ENCODE results near the gene KRTAP9-7. TPM values are rescaled to one million over a fixed set of nuclear protein-coding genes. Genes with fewer than 3 reads are reported as not detected.
"Not testable (repeated sequence)": the region's sequence is repeated elsewhere in the genome, so short reads cannot be mapped to it uniquely, and the experiment has no call there.

KRTAP9-7 gene, protein sequence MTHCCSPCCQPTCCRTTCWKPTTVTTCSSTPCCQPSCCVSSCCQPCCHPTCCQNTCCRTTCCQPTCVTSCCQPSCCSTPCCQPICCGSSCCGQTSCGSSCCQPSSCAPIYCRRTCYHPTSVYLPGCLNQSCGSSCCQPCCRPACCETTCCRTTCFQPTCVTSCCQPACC
- polyA plus RNA-seq = not detected

DNA sequence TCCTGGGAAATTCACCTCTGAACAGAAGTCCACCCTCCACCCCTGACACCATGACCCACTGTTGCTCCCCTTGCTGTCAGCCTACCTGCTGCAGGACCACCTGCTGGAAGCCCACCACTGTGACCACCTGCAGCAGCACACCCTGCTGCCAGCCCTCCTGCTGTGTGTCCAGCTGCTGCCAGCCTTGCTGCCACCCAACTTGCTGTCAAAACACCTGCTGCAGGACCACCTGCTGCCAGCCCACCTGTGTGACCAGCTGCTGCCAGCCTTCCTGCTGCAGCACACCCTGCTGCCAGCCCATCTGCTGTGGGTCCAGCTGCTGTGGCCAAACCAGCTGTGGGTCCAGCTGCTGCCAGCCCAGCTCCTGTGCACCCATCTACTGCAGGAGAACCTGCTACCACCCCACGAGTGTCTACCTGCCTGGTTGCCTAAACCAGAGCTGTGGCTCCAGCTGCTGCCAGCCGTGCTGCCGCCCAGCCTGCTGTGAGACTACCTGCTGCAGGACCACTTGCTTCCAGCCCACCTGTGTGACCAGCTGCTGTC lies at the start of gene KRTAP9-7:
Gene KRTAP9-7 (plus strand): TSS at position 51 of the 543 bp plus-strand sequence. CDS start 0 bp downstream, at position 51.
- not testable (repeated sequence) for H3K27me3 ChIP-seq (ENCODE audit: control insufficient read depth in 1 of 2, insufficient read depth in 2 of 2, low read length in 2 of 2); H3K9me3 ChIP-seq (ENCODE audit: control insufficient read depth in 2 of 2, insufficient read depth in 1 of 2, low read depth in 1 of 2, low read length in 1 of 2); H3K27ac ChIP-seq (ENCODE audit: low read depth in 2 of 2, low read length in 1 of 2); H3K4me1 ChIP-seq (ENCODE audit: control insufficient read depth in 2 of 2, insufficient read depth in 2 of 2, low read length in 1 of 2); H3K4me3 ChIP-seq (ENCODE audit: low read depth in 1 of 2, low read length in 2 of 2); H3K36me3 ChIP-seq (ENCODE audit: control insufficient read depth in 2 of 2, insufficient read depth in 2 of 2, low read length in 1 of 2)
- WGBS, 2 donors = 76 to 89% methylated on average over 3 of the region's 3 CpGs

DNA sequence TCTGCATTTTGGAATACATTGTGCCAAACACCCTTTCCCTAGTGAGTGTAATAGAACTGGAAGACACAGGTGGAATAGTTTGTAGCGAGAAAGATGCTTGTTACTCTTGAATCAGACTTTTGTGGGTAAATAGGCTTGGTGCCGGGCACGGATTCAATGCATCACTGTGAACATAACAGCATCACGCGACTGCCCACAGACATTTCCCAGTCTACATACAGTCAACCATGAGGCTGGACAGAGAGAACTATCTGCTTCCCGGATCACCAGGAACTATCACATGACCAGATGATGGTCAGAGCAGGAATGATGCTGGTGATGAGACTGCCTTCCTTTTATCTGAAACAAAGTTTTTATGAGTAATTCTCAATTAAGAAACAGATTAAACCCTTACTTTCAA lies 49.4 kb upstream of the KRTAP9-7 start:
- Histone ChIP-seq H3K9me3 (ENCODE audit: control insufficient read depth in 2 of 2, insufficient read depth in 1 of 2, low read depth in 1 of 2, low read length in 1 of 2) (no peaks in the 10 kb centered on the region), H3K4me3 (ENCODE audit: low read depth in 1 of 2, low read length in 2 of 2) (no peak overlapping the region), H3K27ac (ENCODE audit: low read depth in 2 of 2, low read length in 1 of 2) (no peak overlapping the region), H3K36me3 (ENCODE audit: control insufficient read depth in 2 of 2, insufficient read depth in 2 of 2, low read length in 1 of 2) (no peaks in the 10 kb centered on the region), H3K4me1 (ENCODE audit: control insufficient read depth in 2 of 2, insufficient read depth in 2 of 2, low read length in 1 of 2) (no peaks in the 10 kb centered on the region), H3K27me3 (ENCODE audit: control insufficient read depth in 1 of 2, insufficient read depth in 2 of 2, low read length in 2 of 2) (no peaks in the 10 kb centered on the region)
- WGBS, 2 donors = 87 to 94% methylated on average over 6 of the region's 6 CpGs

DNA sequence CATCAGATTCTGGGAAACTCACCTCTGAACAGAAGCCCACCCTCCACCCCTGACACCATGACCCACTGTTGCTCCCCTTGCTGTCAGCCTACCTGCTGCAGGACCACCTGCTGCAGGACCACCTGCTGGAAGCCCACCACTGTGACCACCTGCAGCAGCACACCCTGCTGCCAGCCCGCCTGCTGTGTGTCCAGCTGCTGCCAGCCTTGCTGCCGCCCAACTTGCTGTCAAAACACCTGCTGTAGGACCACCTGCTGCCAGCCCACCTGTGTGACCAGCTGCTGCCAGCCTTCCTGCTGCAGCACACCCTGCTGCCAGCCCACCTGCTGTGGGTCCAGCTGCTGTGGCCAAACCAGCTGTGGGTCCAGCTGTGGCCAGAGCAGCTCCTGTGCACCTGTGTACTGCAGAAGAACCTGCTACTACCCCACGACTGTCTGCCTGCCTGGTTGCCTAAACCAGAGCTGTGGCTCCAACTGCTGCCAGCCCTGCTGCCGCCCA lies 48.9 kb upstream of the KRTAP9-7 start, which contains the start of gene KRTAP9-2:
Gene KRTAP9-2 (plus strand): TSS at position 51 of the 498 bp plus-strand sequence. CDS start 7 bp downstream, at position 58.
- 73 to 79% methylated on average over 2 to 3 of the region's 4 CpGs for WGBS, 2 donors
- not testable (repeated sequence) for H3K4me1 ChIP-seq (ENCODE audit: control insufficient read depth in 2 of 2, insufficient read depth in 2 of 2, low read length in 1 of 2); H3K36me3 ChIP-seq (ENCODE audit: control insufficient read depth in 2 of 2, insufficient read depth in 2 of 2, low read length in 1 of 2); H3K27ac ChIP-seq (ENCODE audit: low read depth in 2 of 2, low read length in 1 of 2); H3K27me3 ChIP-seq (ENCODE audit: control insufficient read depth in 1 of 2, insufficient read depth in 2 of 2, low read length in 2 of 2); H3K4me3 ChIP-seq (ENCODE audit: low read depth in 1 of 2, low read length in 2 of 2); H3K9me3 ChIP-seq (ENCODE audit: control insufficient read depth in 2 of 2, insufficient read depth in 1 of 2, low read depth in 1 of 2, low read length in 1 of 2)

DNA sequence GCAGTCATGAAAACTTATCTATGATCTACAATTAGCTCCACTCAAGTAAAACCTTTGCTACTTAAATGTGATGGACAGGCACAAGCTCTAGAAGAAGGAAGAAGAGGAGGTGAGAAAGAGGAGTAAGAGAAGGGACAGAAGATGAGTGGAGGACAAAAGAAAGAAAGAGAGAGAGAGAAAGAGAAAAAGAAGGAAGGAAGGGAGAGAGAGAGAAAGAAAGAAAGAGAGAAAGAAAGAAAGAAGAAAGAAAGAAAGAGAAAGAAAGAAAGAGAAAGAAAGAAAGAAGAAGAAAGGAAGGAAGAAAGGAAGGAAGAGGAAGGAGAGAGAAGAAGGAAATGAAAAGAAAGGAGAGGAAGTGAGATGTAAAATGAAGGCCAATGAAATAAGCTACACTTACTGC lies 45.4 kb upstream of the KRTAP9-7 start:
- Histone ChIP-seq H3K4me1 (ENCODE audit: control insufficient read depth in 2 of 2, insufficient read depth in 2 of 2, low read length in 1 of 2) (no peaks in the 10 kb centered on the region), H3K36me3 (ENCODE audit: control insufficient read depth in 2 of 2, insufficient read depth in 2 of 2, low read length in 1 of 2) (no peaks in the 10 kb centered on the region), H3K27me3 (ENCODE audit: control insufficient read depth in 1 of 2, insufficient read depth in 2 of 2, low read length in 2 of 2) (no peaks in the 10 kb centered on the region), H3K4me3 (ENCODE audit: low read depth in 1 of 2, low read length in 2 of 2) (no peak overlapping the region), H3K9me3 (ENCODE audit: control insufficient read depth in 2 of 2, insufficient read depth in 1 of 2, low read depth in 1 of 2, low read length in 1 of 2) (no peaks in the 10 kb centered on the region), H3K27ac (ENCODE audit: low read depth in 2 of 2, low read length in 1 of 2) (no peak overlapping the region)

DNA sequence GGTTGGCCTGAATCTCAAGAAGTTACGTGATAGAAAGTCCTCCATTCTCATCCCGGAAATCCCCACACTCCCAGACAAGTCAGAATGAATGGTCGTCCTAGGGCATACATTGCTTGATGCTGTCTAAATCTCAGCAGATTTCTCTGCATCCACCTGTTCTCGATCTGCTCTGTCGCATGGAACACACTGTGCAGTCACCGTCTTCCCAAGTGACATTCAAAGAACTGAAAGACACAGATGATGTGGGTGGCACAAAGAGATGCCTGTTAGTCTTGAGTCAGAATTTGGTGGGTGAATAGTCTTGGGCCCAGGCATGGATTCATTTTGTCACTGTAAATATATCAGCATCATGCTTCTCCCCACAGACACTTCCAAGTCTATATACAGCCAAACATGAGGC lies 43.8 kb upstream of the KRTAP9-7 start:
- Histone ChIP-seq H3K27ac (ENCODE audit: low read depth in 2 of 2, low read length in 1 of 2) (no peak overlapping the region), H3K27me3 (ENCODE audit: control insufficient read depth in 1 of 2, insufficient read depth in 2 of 2, low read length in 2 of 2) (no peaks in the 10 kb centered on the region), H3K4me3 (ENCODE audit: low read depth in 1 of 2, low read length in 2 of 2) (no peak overlapping the region), H3K4me1 (ENCODE audit: control insufficient read depth in 2 of 2, insufficient read depth in 2 of 2, low read length in 1 of 2) (no peaks in the 10 kb centered on the region), H3K36me3 (ENCODE audit: control insufficient read depth in 2 of 2, insufficient read depth in 2 of 2, low read length in 1 of 2) (no peaks in the 10 kb centered on the region), H3K9me3 (ENCODE audit: control insufficient read depth in 2 of 2, insufficient read depth in 1 of 2, low read depth in 1 of 2, low read length in 1 of 2) (no peaks in the 10 kb centered on the region)
- 88% methylated on average over 6 of the region's 6 CpGs for WGBS, 2 donors

DNA sequence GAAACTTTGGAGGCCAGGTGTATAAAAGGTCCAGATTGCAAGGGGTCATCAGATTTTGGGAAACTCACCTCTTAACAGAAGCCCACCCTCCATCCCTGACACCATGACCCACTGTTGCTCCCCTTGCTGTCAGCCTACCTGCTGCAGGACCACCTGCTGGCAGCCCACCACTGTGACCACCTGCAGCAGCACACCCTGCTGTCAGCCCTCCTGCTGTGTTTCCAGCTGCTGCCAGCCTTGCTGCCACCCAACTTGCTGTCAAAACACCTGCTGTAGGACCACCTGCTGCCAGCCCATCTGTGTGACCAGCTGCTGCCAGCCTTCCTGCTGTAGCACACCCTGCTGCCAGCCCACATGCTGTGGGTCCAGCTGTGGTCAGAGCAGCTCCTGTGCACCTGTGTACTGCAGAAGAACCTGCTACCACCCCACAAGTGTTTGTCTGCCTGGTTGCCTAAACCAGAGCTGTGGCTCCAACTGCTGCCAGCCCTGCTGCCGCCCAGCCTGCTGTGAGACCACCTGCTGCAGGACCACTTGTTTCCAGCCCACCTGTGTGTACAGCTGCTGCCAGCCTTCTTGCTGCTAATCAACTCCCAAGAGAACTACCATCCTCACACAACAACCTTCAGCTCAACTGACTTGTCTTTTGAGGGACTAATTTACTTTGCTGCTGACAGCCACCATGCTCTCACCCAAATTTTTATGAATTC lies 42.9 kb upstream of the KRTAP9-7 start, which contains the start of gene KRTAP9-3:
Gene KRTAP9-3 (plus strand): TSS at position 51 of the 707 bp plus-strand sequence. CDS start 53 bp downstream, at position 104.
- not testable (repeated sequence) for H3K27me3 ChIP-seq (ENCODE audit: control insufficient read depth in 1 of 2, insufficient read depth in 2 of 2, low read length in 2 of 2); H3K9me3 ChIP-seq (ENCODE audit: control insufficient read depth in 2 of 2, insufficient read depth in 1 of 2, low read depth in 1 of 2, low read length in 1 of 2); H3K4me3 ChIP-seq (ENCODE audit: low read depth in 1 of 2, low read length in 2 of 2); H3K4me1 ChIP-seq (ENCODE audit: control insufficient read depth in 2 of 2, insufficient read depth in 2 of 2, low read length in 1 of 2); H3K27ac ChIP-seq (ENCODE audit: low read depth in 2 of 2, low read length in 1 of 2); H3K36me3 ChIP-seq (ENCODE audit: control insufficient read depth in 2 of 2, insufficient read depth in 2 of 2, low read length in 1 of 2)
- WGBS, 2 donors = 86 to 88% methylated on average over 1 of the region's 1 CpG

DNA sequence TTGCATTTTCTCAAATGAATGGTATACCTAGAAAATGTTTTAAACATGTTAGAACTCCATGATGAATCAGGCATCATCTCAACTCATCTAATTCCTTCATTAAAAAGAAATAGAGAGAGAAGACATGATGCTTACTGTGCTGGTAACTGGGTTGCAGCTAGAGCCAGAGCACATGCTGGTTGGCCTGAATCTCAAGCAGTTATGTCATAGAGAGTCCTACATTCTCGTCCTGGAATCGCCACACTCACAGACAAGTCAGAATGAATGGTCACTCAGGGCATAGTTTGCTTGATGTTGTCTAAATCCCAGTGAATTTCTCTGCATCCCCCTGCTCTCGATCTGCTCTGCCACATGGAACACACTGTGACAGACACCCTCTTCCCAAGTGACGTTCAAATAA lies 38.4 kb upstream of the KRTAP9-7 start:
- not testable (repeated sequence) for H3K4me3 ChIP-seq (ENCODE audit: low read depth in 1 of 2, low read length in 2 of 2); H3K27ac ChIP-seq (ENCODE audit: low read depth in 2 of 2, low read length in 1 of 2); H3K36me3 ChIP-seq (ENCODE audit: control insufficient read depth in 2 of 2, insufficient read depth in 2 of 2, low read length in 1 of 2); H3K9me3 ChIP-seq (ENCODE audit: control insufficient read depth in 2 of 2, insufficient read depth in 1 of 2, low read depth in 1 of 2, low read length in 1 of 2); H3K27me3 ChIP-seq (ENCODE audit: control insufficient read depth in 1 of 2, insufficient read depth in 2 of 2, low read length in 2 of 2); H3K4me1 ChIP-seq (ENCODE audit: control insufficient read depth in 2 of 2, insufficient read depth in 2 of 2, low read length in 1 of 2)
- 79 to 82% methylated on average over 4 of the region's 4 CpGs for WGBS, 2 donors

DNA sequence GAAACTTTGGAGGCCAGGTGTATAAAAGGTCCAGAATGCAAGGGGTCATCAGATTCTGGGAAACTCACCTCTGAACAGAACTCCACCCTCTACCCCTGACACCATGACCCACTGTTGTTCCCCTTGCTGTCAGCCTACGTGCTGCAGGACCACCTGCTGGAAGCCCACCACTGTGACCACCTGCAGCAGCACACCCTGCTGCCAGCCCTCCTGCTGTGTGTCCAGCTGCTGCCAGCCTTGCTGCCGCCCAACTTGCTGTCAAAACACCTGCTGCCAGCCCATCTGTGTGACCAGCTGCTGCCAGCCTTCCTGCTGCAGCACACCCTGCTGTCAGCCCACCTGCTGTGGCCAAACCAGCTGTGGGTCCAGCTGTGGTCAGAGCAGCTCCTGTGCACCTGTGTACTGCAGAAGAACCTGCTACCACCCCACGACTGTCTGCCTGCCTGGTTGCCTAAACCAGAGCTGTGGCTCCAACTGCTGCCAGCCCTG lies 37.5 kb upstream of the KRTAP9-7 start, which contains the start of gene KRTAP9-8:
Gene KRTAP9-8 (plus strand): TSS at position 51 of the 489 bp plus-strand sequence. CDS start 53 bp downstream, at position 104.
- WGBS, 2 donors = 57 to 61% methylated on average over 3 of the region's 3 CpGs

DNA sequence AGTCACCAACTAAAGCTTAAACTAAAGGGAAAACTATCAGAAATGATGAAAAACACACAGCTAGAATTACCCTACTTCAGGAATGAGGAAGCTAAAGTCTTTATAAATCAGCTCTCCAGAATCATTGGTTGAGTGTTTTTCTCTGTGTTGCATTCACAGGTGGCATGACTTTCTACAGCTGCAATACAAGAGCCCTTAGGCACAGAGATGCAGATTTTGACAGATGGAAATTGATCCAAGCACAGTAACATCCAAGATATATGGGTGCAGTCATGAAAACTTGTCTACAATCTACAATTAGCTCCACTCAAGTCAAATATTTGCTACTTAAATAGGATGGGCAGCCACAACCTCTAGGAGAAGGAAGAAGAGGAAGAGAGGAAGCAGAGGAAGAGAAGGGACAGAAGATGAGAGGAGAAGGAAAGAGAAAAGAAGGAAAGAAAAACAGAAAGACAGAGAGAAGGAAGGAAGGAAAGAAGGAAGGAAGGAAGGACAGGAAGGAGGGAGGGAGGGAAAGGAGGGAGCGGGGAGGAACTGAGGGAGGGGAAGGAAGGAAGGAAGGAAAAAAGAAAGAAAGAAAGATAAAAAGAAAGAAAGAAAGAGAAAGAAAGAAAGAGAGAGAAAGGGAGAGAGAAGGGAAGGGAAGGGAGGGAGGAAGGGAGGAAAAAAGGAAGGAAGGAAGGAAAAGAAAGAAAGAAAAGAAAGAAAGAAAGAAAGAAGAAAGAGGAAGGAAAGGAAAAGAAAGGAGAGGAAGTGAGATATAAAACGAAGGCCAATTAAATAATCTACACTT lies 28.3 kb upstream of the KRTAP9-7 start:
- not testable (repeated sequence) for H3K4me3 ChIP-seq (ENCODE audit: low read depth in 1 of 2, low read length in 2 of 2); H3K36me3 ChIP-seq (ENCODE audit: control insufficient read depth in 2 of 2, insufficient read depth in 2 of 2, low read length in 1 of 2); H3K9me3 ChIP-seq (ENCODE audit: control insufficient read depth in 2 of 2, insufficient read depth in 1 of 2, low read depth in 1 of 2, low read length in 1 of 2); H3K27ac ChIP-seq (ENCODE audit: low read depth in 2 of 2, low read length in 1 of 2); H3K27me3 ChIP-seq (ENCODE audit: control insufficient read depth in 1 of 2, insufficient read depth in 2 of 2, low read length in 2 of 2); H3K4me1 ChIP-seq (ENCODE audit: control insufficient read depth in 2 of 2, insufficient read depth in 2 of 2, low read length in 1 of 2)
- 48 to 64% methylated on average over 2 of the region's 2 CpGs for WGBS, 2 donors

More for the DNA sequence above, 37.5 kb upstream of the KRTAP9-7 start, which contains the start of gene KRTAP9-8:
- not testable (repeated sequence) for H3K4me1 ChIP-seq (ENCODE audit: control insufficient read depth in 2 of 2, insufficient read depth in 2 of 2, low read length in 1 of 2); H3K27me3 ChIP-seq (ENCODE audit: control insufficient read depth in 1 of 2, insufficient read depth in 2 of 2, low read length in 2 of 2); H3K9me3 ChIP-seq (ENCODE audit: control insufficient read depth in 2 of 2, insufficient read depth in 1 of 2, low read depth in 1 of 2, low read length in 1 of 2); H3K36me3 ChIP-seq (ENCODE audit: control insufficient read depth in 2 of 2, insufficient read depth in 2 of 2, low read length in 1 of 2); H3K27ac ChIP-seq (ENCODE audit: low read depth in 2 of 2, low read length in 1 of 2); H3K4me3 ChIP-seq (ENCODE audit: low read depth in 1 of 2, low read length in 2 of 2)

Data from esophagus (tissue), 2 donors.